Effector memory CD8-positive, alpha-beta T cell (primary cell): ENCODE results near the gene IFITM1.
"Not testable (repeated sequence)": the region's sequence is repeated elsewhere in the genome, so short reads cannot be mapped to it uniquely, and the experiment has no call there.

Source experiments
- ATAC-seq: fragments of 150-1000 bp; cut with Tn5 transposase; replicated peaks from 2 replicates; pipeline ENCODE4 v1.10.0; 2021; ENCODE audit warnings: mild to moderate bottlenecking, moderate library complexity
- DNase-seq, 3 experiments: peaks; one replicate each; pipeline ENCODE4 v3.0.0; 2021
- H3K27ac Mint-ChIP-seq, 2 donors: one replicate each; pipeline ENCODE4 v1.8.0; 2022; ENCODE audit warnings: mild to moderate bottlenecking in 2 of 2, mixed read lengths in 2 of 2, moderate library complexity in 2 of 2
- H3K27me3 Mint-ChIP-seq, 2 donors: one replicate each; pipeline ENCODE4 v1.8.0; 2022; ENCODE audit warnings: mixed read lengths in 2 of 2
- H3K36me3 Mint-ChIP-seq: one replicate; pipeline ENCODE4 v1.8.0; 2022; ENCODE audit warnings: mild to moderate bottlenecking, moderate library complexity, mixed read lengths; ENCODE audit not compliant: insufficient read depth
- H3K4me1 Mint-ChIP-seq, 2 donors: one replicate each; pipeline ENCODE4 v1.8.0; 2022; ENCODE audit warnings: low read depth in 2 of 2, mixed read lengths in 2 of 2
- H3K4me3 Mint-ChIP-seq, 2 donors: one replicate each; pipeline ENCODE4 v1.8.0; 2022; ENCODE audit warnings: mild to moderate bottlenecking in 2 of 2, mixed read lengths in 2 of 2, moderate library complexity in 2 of 2
- H3K9me3 Mint-ChIP-seq, 2 donors: one replicate each; pipeline ENCODE4 v1.8.0; 2022; ENCODE audit warnings: mixed read lengths in 2 of 2

IFITM1 gene

DNA sequence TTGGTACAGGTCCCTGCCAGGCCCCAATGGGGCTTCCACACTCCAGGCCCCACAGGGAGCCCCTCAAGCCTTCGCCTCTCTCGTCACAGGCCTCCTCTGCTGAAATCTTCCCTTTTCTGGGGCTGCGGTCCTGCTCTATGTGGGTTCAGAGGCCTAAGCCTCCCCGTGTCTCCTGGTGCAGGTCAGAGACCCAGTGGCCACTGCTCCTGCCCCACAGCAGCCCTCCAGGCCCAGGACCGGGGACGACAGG is 12.7 kb downstream of the IFITM1 start:
- peak; percentile 6 for ATAC-seq
- Mint-ChIP-seq H3K4me1 (peaks cover 48% of the 10 kb centered on the region in 2 donors), H3K36me3 (peaks cover 10% of the 10 kb centered on the region), H3K27me3 (no peaks in the 10 kb centered on the region), H3K27ac (peak overlapping the region; percentile 86 to 93), H3K4me3 (peak overlapping the region; percentile 75 to 78), H3K9me3 (no peaks in the 10 kb centered on the region)
- no peak for DNase-seq

DNA sequence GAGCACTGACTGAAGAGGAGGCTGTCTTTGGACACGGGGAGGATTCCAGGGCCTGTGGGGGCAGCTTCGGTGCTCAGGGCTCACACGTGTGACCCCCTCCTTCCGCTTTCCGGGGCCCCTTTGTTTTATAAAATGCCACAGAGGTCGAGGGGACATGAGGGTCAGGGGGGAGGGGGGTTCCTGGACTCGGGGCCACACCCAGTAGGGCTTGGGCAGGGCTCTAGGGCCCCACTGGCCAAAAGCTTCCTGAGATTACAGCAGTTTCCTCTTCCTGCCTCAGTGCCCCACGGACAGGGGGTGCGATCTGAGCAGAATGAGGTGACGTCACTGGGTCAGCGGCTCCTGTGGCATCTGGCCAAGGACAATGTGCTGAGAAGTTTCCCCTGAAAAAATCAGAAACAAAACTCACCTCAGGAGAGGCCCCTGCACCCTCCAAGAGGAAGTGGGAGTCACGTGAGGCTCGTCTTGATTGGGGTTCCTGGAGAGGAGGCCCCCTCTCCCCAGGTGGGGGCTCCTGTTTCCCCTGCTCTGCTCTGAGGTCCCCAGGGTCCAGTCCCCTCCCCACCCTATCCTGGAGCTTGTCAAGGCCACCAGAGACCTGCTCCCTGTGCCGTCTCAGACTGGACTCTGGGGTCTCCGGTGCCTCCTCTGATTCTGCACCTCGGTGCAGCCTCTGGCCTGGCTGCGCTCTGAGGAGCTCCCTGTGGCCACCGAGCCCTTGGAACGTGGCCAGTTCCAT is 13.2 kb downstream of the IFITM1 start:
- H3K4me1 Mint-ChIP-seq: peaks cover 50 to 52% of the 10 kb centered on the region in 2 donors
- peak; percentile 66 to 75 (median 73) for DNase-seq
- no peaks in the 10 kb centered on the region for H3K9me3 Mint-ChIP-seq
- H3K36me3 Mint-ChIP-seq: peaks cover 10% of the 10 kb centered on the region
- H3K27me3 Mint-ChIP-seq: no peaks in the 10 kb centered on the region
- H3K4me3 Mint-ChIP-seq: peak overlapping the region; percentile 75 to 78
- H3K27ac Mint-ChIP-seq: peak overlapping the region; percentile 86 to 93
- ATAC-seq: peak; percentile 75

DNA sequence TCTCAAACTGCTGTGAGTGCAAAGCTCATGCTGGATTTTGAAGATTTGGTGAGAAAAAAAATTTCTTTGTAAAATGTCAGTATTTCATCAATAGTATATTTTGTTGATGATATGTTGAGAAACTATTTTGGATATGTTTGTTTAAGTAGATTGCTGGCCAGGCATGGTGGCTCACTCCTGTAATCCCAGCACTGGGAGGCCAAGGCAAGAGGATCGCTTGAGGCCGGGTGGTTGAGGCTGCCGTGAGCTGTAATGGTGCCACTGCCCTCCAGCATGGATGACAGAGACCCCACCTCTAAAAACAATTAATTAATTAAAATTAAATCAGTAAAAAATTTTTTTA is 13.7 kb downstream of the IFITM1 start:
- Mint-ChIP-seq H3K4me1 (peaks cover 51 to 56% of the 10 kb centered on the region in 2 donors), H3K27me3 (no peaks in the 10 kb centered on the region), H3K9me3 (no peaks in the 10 kb centered on the region), H3K27ac (peak overlapping the region; percentile 86 to 93), H3K4me3 (peak overlapping the region; percentile 75 to 78), H3K36me3 (peaks cover 10% of the 10 kb centered on the region)
- ATAC-seq (no peak), DNase-seq (no peak)

DNA sequence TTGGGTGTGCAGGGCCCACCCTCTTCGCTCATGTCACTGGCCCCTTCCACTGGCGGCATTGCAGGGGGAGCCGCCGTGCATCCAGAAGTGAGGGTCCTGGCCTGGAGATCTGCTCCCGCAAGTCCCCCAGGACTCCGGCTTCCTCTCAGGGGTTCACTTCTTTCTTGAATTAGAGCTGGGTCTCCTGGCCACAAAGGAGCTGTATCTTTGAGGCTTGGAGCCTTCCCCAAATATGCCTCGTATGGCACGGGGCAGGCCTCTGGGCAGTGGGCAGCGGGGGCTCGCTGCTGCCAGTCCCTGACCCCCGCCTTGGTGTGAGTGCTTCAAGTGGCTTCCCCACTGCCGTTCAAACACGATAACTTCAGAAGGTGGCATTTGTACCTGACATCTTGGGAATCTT is 14.2 kb downstream of the IFITM1 start:
- ATAC-seq (no peak), DNase-seq (no peak)
- Mint-ChIP-seq H3K4me1 (peaks cover 55 to 61% of the 10 kb centered on the region in 2 donors), H3K27ac (peak overlapping the region in 1 of 2 donors; percentile 93), H3K4me3 (no peak overlapping the region), H3K36me3 (peaks cover 10% of the 10 kb centered on the region), H3K9me3 (no peaks in the 10 kb centered on the region), H3K27me3 (no peaks in the 10 kb centered on the region)

DNA sequence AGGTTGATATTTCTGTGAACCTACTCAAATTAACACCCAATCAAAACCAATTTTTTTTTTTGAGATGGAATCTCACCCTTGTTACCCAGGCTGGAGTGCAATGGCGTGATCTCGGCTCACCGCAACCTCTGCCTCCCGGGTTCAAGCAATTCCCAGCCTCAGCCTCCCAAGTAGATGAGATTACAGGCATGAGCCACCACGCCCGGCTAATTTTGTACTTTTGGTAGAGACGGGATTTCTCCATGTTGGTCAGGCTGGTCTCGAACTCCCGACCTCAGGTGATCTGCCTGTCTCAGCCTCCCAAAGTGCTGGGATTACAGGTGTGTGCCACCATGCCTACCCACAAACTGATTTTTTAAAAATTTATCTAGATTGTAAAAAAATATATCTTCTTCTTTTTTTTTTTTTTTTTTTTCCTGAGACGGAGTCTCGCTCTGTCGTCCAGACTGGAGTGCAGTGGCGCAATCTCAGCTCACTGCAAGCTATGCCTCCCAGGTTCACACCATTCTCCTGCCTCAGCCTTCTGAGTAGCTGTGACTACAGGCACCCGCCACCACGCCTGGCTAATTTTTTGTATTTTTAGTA is 14.8 kb downstream of the IFITM1 start:
- H3K36me3 Mint-ChIP-seq: peaks cover 10% of the 10 kb centered on the region
- H3K4me3 Mint-ChIP-seq: peak overlapping the region in 1 of 2 donors; percentile 5
- H3K9me3 Mint-ChIP-seq, ATAC-seq, H3K27me3 Mint-ChIP-seq, DNase-seq: not testable (repeated sequence)
- H3K4me1 Mint-ChIP-seq: peaks cover 58 to 63% of the 10 kb centered on the region in 2 donors
- H3K27ac Mint-ChIP-seq: peak overlapping the region in 1 of 2 donors; percentile 88

DNA sequence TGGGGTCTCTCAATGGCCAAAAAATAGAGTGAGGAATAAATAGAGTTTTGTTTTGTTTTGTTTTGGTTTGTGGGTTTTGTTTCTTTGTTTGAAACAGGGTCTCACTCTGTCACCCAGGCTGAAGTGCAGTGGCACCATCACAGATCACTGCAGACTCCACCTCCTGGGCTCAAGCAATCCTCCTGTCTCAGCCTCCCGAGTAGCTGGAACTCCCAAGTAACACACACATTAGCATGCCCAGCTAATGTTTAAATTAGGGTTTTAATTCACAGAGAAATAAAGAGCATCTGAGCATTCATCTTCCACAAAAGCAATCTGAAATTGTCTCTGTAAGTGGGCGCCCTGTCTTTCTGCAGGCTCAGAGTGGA is 16.0 kb downstream of the IFITM1 start:
- ATAC-seq (no peak), DNase-seq (no peak)
- peaks cover 53 to 58% of the 10 kb centered on the region in 2 donors for H3K4me1 Mint-ChIP-seq
- H3K27me3 Mint-ChIP-seq: no peaks in the 10 kb centered on the region
- peak overlapping the region; percentile 52 to 82 for H3K4me3 Mint-ChIP-seq
- no peaks in the 10 kb centered on the region for H3K9me3 Mint-ChIP-seq
- H3K36me3 Mint-ChIP-seq: peaks cover 10% of the 10 kb centered on the region
- H3K27ac Mint-ChIP-seq: peak overlapping the region; percentile 46 to 88

DNA sequence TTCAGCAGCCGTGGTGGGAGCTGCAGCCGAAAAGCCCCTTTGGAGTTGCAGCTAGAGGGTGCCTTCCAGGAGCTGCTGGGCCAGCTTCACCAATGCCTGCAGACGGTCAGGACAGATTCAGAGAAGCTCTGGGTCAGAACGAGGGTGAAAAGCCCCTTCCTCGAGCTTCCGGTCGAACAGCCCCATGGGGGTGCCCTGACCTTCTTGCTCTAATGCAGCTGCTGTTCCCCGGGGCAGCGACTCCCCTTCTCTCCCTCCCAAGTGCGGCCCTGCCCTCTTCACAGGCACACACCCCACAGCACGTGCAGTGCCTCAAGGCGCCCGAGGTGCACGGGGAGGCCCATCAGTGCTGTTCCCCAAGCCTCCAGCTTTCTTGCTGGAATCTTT is 16.5 kb downstream of the IFITM1 start:
- ATAC-seq (no peak), DNase-seq (no peak)
- Mint-ChIP-seq H3K9me3 (no peaks in the 10 kb centered on the region), H3K27me3 (no peaks in the 10 kb centered on the region), H3K36me3 (peaks cover 10% of the 10 kb centered on the region), H3K4me1 (peaks cover 52 to 56% of the 10 kb centered on the region in 2 donors), H3K4me3 (peak overlapping the region; percentile 78 to 82), H3K27ac (peak overlapping the region; percentile 46 to 88)

DNA sequence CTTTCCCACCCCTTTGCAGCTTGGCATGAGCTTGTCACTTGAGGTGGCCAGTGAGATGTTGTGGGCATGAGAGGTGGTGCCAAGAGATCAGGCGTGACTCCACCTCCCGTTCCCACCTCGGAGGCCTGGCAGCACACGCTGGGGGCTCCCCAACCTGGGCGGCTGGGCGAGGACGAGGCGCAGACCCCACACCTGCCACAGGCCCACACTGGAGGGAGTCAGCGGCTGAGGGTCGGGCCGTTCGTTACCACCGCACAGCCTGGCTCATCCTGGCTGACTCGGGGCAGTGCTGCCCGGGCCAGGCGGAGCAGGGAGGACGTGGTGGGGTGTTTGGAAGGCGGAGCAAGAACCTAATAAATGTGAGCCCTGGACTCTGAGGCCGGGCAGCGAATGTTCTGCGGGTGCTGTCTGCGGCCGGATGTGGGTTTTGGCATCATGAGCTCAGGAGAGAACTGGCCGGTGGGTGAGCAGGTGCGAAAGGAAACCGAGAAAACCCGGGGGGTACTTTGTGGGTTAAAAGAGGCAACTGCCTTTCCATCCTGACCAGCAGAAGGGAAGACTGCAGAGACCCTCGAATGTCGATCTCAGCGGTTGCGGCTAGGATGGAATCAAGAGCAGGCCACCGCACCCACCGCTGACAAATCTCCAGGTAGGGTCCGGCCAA is 17.0 kb downstream of the IFITM1 start:
- Mint-ChIP-seq H3K9me3 (no peaks in the 10 kb centered on the region), H3K27ac (peak overlapping the region in 1 of 2 donors; percentile 88), H3K27me3 (no peaks in the 10 kb centered on the region), H3K4me1 (peaks cover 52 to 56% of the 10 kb centered on the region in 2 donors), H3K4me3 (peak overlapping the region; percentile 78 to 82), H3K36me3 (peaks cover 13% of the 10 kb centered on the region)
- DNase-seq: no peak
- ATAC-seq: peak; percentile 16

DNA sequence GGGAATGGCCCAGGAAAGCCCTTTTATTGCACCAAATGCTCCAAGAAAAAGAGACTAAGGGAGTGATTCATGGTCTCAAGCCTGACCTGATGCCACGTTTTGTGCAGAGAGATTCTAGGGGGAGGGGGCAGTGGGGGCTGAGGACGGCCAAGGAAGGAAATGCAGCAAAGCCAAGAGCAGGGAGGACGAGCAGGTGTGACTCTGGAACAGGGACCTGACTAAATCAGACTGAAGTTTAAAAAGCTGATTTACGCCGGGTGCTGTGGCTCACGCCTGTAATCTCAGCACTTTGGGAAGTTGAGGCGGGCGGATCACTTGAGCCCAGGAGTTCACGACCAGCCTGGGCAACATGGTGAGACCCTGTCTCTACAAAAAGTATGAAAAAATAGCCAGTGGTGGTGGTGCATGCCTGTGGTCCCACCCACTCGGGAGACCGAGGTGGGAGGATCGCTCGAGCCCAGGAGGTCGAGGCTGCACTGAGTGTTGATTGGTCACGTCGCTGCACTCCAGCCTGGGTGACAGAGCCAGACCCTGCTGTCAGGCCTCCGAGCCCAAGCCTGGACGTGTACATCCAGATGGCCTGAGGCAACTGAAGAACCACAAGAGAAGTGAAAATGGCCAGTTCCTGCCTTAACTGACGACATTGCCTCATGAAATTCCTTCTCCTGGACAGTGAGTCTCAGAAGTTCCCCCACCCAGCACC is 17.7 kb downstream of the IFITM1 start:
- H3K4me1 Mint-ChIP-seq: peaks cover 47 to 52% of the 10 kb centered on the region in 2 donors
- H3K4me3 Mint-ChIP-seq: peak overlapping the region; percentile 78 to 82

DNA sequence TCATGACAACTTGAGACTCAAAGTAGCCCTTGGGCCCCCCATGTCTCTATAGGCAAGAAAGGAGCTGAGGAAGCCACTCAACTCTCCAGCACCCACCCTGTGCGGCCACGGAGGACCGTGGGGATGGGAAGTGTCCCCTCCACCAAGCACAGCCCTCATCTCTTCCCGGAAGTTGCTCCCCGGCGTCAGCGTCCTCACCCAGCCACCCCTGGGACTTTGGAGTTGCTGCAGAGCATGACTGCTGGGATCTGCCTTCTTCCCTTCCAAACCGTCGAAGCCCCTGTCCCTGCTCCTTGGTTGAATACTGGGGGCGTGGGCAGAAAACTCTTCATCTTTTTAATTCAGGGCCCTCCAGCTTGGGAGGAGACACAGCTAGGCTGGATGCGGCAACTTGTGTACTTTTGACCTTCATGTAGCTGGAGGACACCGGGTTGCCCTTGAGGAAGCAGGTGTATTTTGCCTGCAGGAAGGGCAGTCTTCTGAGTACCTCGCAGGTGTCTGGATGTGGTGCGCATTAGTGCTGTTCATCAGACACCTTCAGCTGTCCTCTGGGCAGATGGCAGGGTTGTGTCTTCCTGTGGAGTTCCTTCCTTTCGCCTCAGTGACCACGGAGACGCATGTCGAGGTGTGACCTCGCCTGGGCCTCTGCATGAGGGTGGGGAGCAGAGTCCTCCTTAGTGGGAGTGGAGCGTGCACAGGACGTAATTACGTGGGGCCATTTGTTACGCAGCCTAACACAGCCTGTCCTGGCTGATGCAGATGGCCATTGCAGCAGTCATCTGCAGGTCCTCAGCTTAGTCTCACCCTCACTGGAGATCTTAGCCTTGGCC is 19.0 kb downstream of the IFITM1 start:
- Mint-ChIP-seq H3K27ac (peak overlapping the region; percentile 15 to 46), H3K4me3 (peak overlapping the region; percentile 27 to 29), H3K9me3 (no peaks in the 10 kb centered on the region), H3K36me3 (peaks cover 6% of the 10 kb centered on the region), H3K27me3 (no peaks in the 10 kb centered on the region), H3K4me1 (peaks cover 46 to 47% of the 10 kb centered on the region in 2 donors)
- DNase-seq (no peak), ATAC-seq (no peak)

More for the DNA sequence above, 17.7 kb downstream of the IFITM1 start:
- Mint-ChIP-seq H3K27me3 (no peaks in the 10 kb centered on the region), H3K9me3 (no peaks in the 10 kb centered on the region), H3K36me3 (peaks cover 9% of the 10 kb centered on the region), H3K27ac (peak overlapping the region in 1 of 2 donors; percentile 88)
- DNase-seq: no peak
- ATAC-seq: no peak

DNA sequence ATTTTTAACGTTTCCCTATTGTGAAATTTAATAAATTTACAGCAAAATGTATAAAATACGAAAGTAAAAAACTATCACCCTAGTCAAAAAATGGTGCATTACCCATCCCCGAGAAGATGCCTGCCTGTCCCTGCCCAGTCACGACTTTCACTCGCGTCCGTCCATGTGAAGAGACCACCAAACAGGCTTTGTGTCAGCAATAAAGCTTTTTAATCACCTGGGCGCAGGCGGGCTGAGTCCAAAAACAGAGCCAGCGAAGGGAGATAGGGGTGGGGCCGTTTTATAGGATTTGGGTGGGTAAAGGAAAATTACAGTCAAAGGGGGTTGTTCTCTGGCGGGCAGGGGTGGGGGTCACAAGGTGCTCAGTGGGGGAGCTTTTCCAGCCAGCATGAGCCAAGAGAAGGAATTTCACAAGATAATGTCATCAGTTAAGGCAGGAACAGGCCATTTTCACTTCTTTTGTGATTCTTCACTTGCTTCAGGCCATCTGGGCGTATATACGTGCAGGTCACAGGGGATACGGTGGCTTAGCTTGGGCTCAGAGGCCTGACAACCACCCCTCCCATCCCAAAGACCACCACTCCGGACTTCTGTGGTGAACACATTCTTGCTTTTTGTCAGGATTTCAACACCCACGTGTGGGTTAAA is 19.9 kb downstream of the IFITM1 start:
- H3K4me1 Mint-ChIP-seq: peaks cover 43 to 47% of the 10 kb centered on the region in 2 donors
- H3K9me3 Mint-ChIP-seq, ATAC-seq, DNase-seq, H3K4me3 Mint-ChIP-seq, H3K36me3 Mint-ChIP-seq, H3K27ac Mint-ChIP-seq, H3K27me3 Mint-ChIP-seq: not testable (repeated sequence)

DNA sequence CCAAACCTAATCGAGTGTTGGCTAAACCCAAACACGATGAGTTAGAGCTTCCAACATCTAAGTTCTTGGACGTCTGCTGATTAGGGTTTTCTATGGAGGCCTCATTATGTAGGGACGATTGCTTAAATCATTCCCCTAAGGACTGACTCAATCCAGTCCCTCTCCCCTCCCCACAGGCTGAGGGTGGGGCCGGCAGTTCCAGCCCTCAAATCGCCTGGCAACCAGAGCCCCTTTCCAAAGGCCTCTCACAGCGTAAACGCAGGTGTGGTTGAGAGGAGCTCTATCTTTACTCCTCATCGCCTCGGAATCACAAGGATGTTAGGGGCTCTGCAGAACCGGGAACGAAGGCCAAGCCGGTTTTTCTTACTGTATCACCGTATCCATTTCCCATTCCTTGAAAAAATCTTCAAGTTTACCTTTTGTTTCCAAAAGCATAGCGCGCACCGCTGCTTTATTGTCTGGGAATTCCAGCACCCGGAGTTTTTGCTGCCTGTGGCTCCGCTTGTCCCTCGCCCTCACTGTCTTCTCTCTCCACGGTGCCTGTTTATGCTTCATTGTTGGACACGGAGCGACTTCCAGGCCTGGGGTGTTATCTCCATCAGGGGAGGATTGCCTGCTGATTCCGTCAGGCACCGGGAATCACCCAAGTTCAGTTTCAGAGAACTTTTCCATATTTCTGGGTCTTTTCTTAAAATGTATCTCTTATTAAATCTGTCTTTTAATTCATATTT is 20.6 kb downstream of the IFITM1 start:
- no peak for DNase-seq

More for the DNA sequence above, 20.6 kb downstream of the IFITM1 start:
- H3K27ac Mint-ChIP-seq: no peak overlapping the region
- no peak for ATAC-seq
- no peak overlapping the region for H3K4me3 Mint-ChIP-seq
- no peaks in the 10 kb centered on the region for H3K9me3 Mint-ChIP-seq
- no peaks in the 10 kb centered on the region for H3K27me3 Mint-ChIP-seq
- peaks cover 38 to 42% of the 10 kb centered on the region in 2 donors for H3K4me1 Mint-ChIP-seq
- H3K36me3 Mint-ChIP-seq: peaks cover 6% of the 10 kb centered on the region
